Nephron (organoid): ENCODE results near the gene ANKRD49.

Experiments
- H3K27ac Mint-ChIP-seq, 3 experiments: 2 replicates each; pipeline ENCODE4 v1.8.0; 2020; ENCODE audit warnings: mixed read lengths in 3 of 3, mild to moderate bottlenecking in 2 of 3, moderate library complexity in 1 of 3
- H3K27me3 Mint-ChIP-seq: 2 replicates; pipeline ENCODE4 v1.8.0; 2021; ENCODE audit warnings: low read depth, mild to moderate bottlenecking, moderate library complexity, mixed read lengths
- H3K36me3 Mint-ChIP-seq: 2 replicates; pipeline ENCODE4 v1.8.0; 2020; ENCODE audit warnings: low read depth, mixed read lengths
- H3K4me1 Mint-ChIP-seq: 2 replicates; pipeline ENCODE4 v1.8.0; 2020; ENCODE audit warnings: mixed read lengths
- H3K4me3 Mint-ChIP-seq, 3 experiments: 2 replicates each; pipeline ENCODE4 v1.8.0; 2020; ENCODE audit warnings: mild to moderate bottlenecking in 3 of 3, mixed read lengths in 3 of 3, moderate library complexity in 2 of 3
- H3K9me3 Mint-ChIP-seq: 2 replicates; pipeline ENCODE4 v1.8.0; 2020; ENCODE audit warnings: mixed read lengths
- CTCF ChIP-seq, 3 experiments: fragments of 200-600 bp; sonication (generic); IDR thresholded peaks; one replicate each; pipeline ENCODE4 v1.5.0; 2021; ENCODE audit warnings: antibody characterized with exemption in 3 of 3; ENCODE audit not compliant: unreplicated experiment in 3 of 3

ANKRD49 gene

GRCh38 chr11:94493281-94494125, at the start of gene ANKRD49, which contains the start of gene MRE11:
ANKRD49 (plus strand) TSS chr11:94493984; CDS start chr11:94496694, 2,710 bp downstream.
MRE11 (minus strand) TSS chr11:94493844; CDS start chr11:94492801, 1,043 bp downstream.
- no peaks in the 10 kb centered on the region for H3K27me3 Mint-ChIP-seq
- H3K27ac Mint-ChIP-seq: peak within 1 kb of the TSS; percentile 87 to 95 (median 94)
- H3K4me3 Mint-ChIP-seq: peak within 1 kb of the TSS; percentile 87 to 97 (median 92)
- peaks cover 32% of the 10 kb centered on the region for H3K36me3 Mint-ChIP-seq
- H3K9me3 Mint-ChIP-seq: no peaks in the 10 kb centered on the region
- peaks cover 22% of the 10 kb centered on the region for H3K4me1 Mint-ChIP-seq
- TF ChIP-seq CTCF (IDR thresholded peaks at IDR 0.05; ENCODE audit: unreplicated experiment in 3 of 3): no peak

GRCh38 chr11:94445641-94446040, 48.1 kb upstream of the ANKRD49 start:
- Mint-ChIP-seq H3K4me3 (no peak overlapping the region), H3K9me3 (no peaks in the 10 kb centered on the region), H3K27ac (no peak overlapping the region), H3K27me3 (no peaks in the 10 kb centered on the region), H3K4me1 (no peaks in the 10 kb centered on the region), H3K36me3 (peaks cover 24% of the 10 kb centered on the region)
- no peak for TF ChIP-seq CTCF (IDR thresholded peaks at IDR 0.05; ENCODE audit: unreplicated experiment in 3 of 3)

GRCh38 chr11:94447149-94447548, 46.6 kb upstream of the ANKRD49 start:
- Mint-ChIP-seq H3K4me1 (no peaks in the 10 kb centered on the region), H3K27ac (no peak overlapping the region), H3K36me3 (peaks cover 24% of the 10 kb centered on the region), H3K27me3 (no peaks in the 10 kb centered on the region), H3K9me3 (no peaks in the 10 kb centered on the region), H3K4me3 (no peak overlapping the region)
- no peak for TF ChIP-seq CTCF (IDR thresholded peaks at IDR 0.05; ENCODE audit: unreplicated experiment in 3 of 3)

GRCh38 chr11:94449029-94449428, 44.8 kb upstream of the ANKRD49 start:
- Mint-ChIP-seq H3K4me1 (no peaks in the 10 kb centered on the region), H3K27me3 (no peaks in the 10 kb centered on the region), H3K9me3 (no peaks in the 10 kb centered on the region), H3K4me3 (no peak overlapping the region), H3K36me3 (peaks cover 26% of the 10 kb centered on the region), H3K27ac (no peak overlapping the region)
- TF ChIP-seq CTCF (IDR thresholded peaks at IDR 0.05; ENCODE audit: unreplicated experiment in 3 of 3): no peak

GRCh38 chr11:94449437-94449836, 44.3 kb upstream of the ANKRD49 start:
- peaks cover 23% of the 10 kb centered on the region for H3K36me3 Mint-ChIP-seq
- no peak overlapping the region for H3K4me3 Mint-ChIP-seq
- no peak for TF ChIP-seq CTCF (IDR thresholded peaks at IDR 0.05; ENCODE audit: unreplicated experiment in 3 of 3)
- no peaks in the 10 kb centered on the region for H3K27me3 Mint-ChIP-seq
- H3K27ac Mint-ChIP-seq: no peak overlapping the region
- H3K4me1 Mint-ChIP-seq: no peaks in the 10 kb centered on the region
- no peaks in the 10 kb centered on the region for H3K9me3 Mint-ChIP-seq

GRCh38 chr11:94450048-94450447, 43.7 kb upstream of the ANKRD49 start:
- Mint-ChIP-seq H3K4me3 (no peak overlapping the region), H3K36me3 (peaks cover 24% of the 10 kb centered on the region), H3K9me3 (no peaks in the 10 kb centered on the region), H3K27me3 (no peaks in the 10 kb centered on the region), H3K27ac (no peak overlapping the region), H3K4me1 (no peaks in the 10 kb centered on the region)
- no peak for TF ChIP-seq CTCF (IDR thresholded peaks at IDR 0.05; ENCODE audit: unreplicated experiment in 3 of 3)
